H1 (cell line): ENCODE results near the gene OR10T2.
"Not testable (repeated sequence)": the region's sequence is repeated elsewhere in the genome, so short reads cannot be mapped to it uniquely, and the experiment has no call there.

Experiments used
- ATF3 ChIP-seq: IDR thresholded peaks from 2 replicates; pipeline ENCODE4 v1.6.1; 2011; ENCODE audit warnings: low read depth, mild to moderate bottlenecking, low read length; ENCODE audit not compliant: insufficient read depth
- BRCA1 ChIP-seq: IDR thresholded peaks from 2 replicates; pipeline ENCODE4 v1.6.1; 2012; ENCODE audit warnings: low read depth, low read length, improper control_type of control experiment
- CHD2 ChIP-seq: IDR thresholded peaks from 2 replicates; pipeline ENCODE4 v1.6.1; 2012; ENCODE audit warnings: low read length, improper control_type of control experiment
- CTCF ChIP-seq, 3 experiments: IDR thresholded peaks; 1 replicate in 2 of 3; 2 replicates in 1 of 3; pipeline versions ENCODE4 v1.5.1 to v1.6.1; 2011; ENCODE audit warnings: low read length in 3 of 3, mild to moderate bottlenecking in 3 of 3, inconsistent platforms in 2 of 3, low read depth in 1 of 3, moderate library complexity in 1 of 3; ENCODE audit not compliant: insufficient read depth in 1 of 3; ENCODE audit errors: control extremely low read depth in 1 of 3
- EP300 ChIP-seq, 2 experiments: IDR thresholded peaks; 1 replicate in 1 of 2; 2 replicates in 1 of 2; pipeline ENCODE4 v1.6.1; 2011 to 2012; ENCODE audit warnings: low read depth in 2 of 2, low read length in 2 of 2, mild to moderate bottlenecking in 2 of 2, borderline replicate concordance in 1 of 2, inconsistent platforms in 1 of 2, moderate library complexity in 1 of 2
- EZH2 ChIP-seq: fragments of 200-600 bp; sonication (generic); IDR thresholded peaks from 2 replicates; pipeline ENCODE4 v1.7.1; 2012; ENCODE audit warnings: low read depth, mild to moderate bottlenecking, moderate library complexity, low read length, inconsistent platforms; ENCODE audit not compliant: severe bottlenecking
- HDAC6 ChIP-seq: IDR thresholded peaks from one replicate; pipeline ENCODE4 v1.7.1; 2012; ENCODE audit warnings: low read depth, mild to moderate bottlenecking, inconsistent platforms, low read length, moderate library complexity
- MAX ChIP-seq: IDR thresholded peaks from 2 replicates; pipeline ENCODE4 v1.6.1; 2012; ENCODE audit warnings: inconsistent platforms
- POLR2A ChIP-seq, 2 experiments: IDR thresholded peaks; 1 replicate in 1 of 2; 2 replicates in 1 of 2; pipeline ENCODE4 v1.6.1; 2011; ENCODE audit warnings: low read depth in 2 of 2, low read length in 2 of 2, mild to moderate bottlenecking in 2 of 2; ENCODE audit errors: control extremely low read depth in 1 of 2
- POLR2AphosphoS5 ChIP-seq: IDR thresholded peaks from 2 replicates; pipeline ENCODE4 v1.6.1; 2011; ENCODE audit warnings: low read depth, low read length
- POU5F1 ChIP-seq: IDR thresholded peaks from 2 replicates; pipeline ENCODE4 v1.6.1; 2011; ENCODE audit warnings: low read depth, mild to moderate bottlenecking, low read length, moderate library complexity
- RBBP5 ChIP-seq: IDR thresholded peaks from 2 replicates; pipeline ENCODE4 v1.7.1; 2012; ENCODE audit warnings: low read depth, mild to moderate bottlenecking, inconsistent platforms, low read length, moderate library complexity, borderline replicate concordance
- SP1 ChIP-seq: IDR thresholded peaks from 2 replicates; pipeline ENCODE4 v1.6.1; 2011; ENCODE audit warnings: low read depth, low read length

- TF ChIP-seq ATF3; MAX; CTCF (IDR thresholded peaks at IDR 0.05; ENCODE audit: control extremely low read depth in 1 of 3, insufficient read depth in 1 of 3, low read depth in 1 of 3, low read length in 3 of 3); EP300 (IDR thresholded peaks at IDR 0.05; ENCODE audit: borderline replicate concordance in 1 of 2, low read depth in 2 of 2, low read length in 2 of 2); SP1; RBBP5; BRCA1; POLR2AphosphoS5; CHD2; POU5F1; POLR2A (IDR thresholded peaks at IDR 0.05; ENCODE audit: control extremely low read depth in 1 of 2, low read depth in 2 of 2, low read length in 2 of 2); HDAC6; EZH2: not testable (repeated sequence)
These were observed 30.9 kb upstream of the OR10T2 start for GRCh38 chr1:158430163-158430562.
